GM23248 (cell line): ENCODE results near the gene DHX36. TPM values are rescaled to one million over a fixed set of nuclear protein-coding genes. Genes with fewer than 3 reads are reported as not detected.

Experiments used
- DNase-seq: peaks from one replicate; pipeline ENCODE4 v3.0.0-alpha.2; 2015
- H2AFZ ChIP-seq: fragments of 200-600 bp; sonication (generic); 2 replicates; pipeline ENCODE4 v1.6.1; 2016; ENCODE audit warnings: antibody characterized with exemption
- H3F3A ChIP-seq: fragments of 200-600 bp; sonication (generic); 2 replicates; pipeline ENCODE4 v1.6.1; 2016; ENCODE audit warnings: mild to moderate bottlenecking, antibody characterized with exemption, mixed run types; ENCODE audit not compliant: insufficient read depth
- H3K27ac ChIP-seq: fragments of 200-600 bp; sonication (generic); 2 replicates; pipeline ENCODE4 v1.5.1; 2016; ENCODE audit warnings: mild to moderate bottlenecking
- H3K27me3 ChIP-seq: fragments of 200-600 bp; sonication (generic); replicated peaks from 2 replicates; pipeline ENCODE4 v1.6.1; 2016; ENCODE audit warnings: mild to moderate bottlenecking; ENCODE audit not compliant: insufficient read depth
- H3K36me3 ChIP-seq: fragments of 200-600 bp; sonication (generic); 2 replicates; pipeline ENCODE4 v1.6.1; 2016; ENCODE audit warnings: low read depth, mild to moderate bottlenecking
- H3K4me1 ChIP-seq: fragments of 200-600 bp; sonication (generic); 2 replicates; pipeline ENCODE4 v1.6.1; 2016; ENCODE audit warnings: mild to moderate bottlenecking; ENCODE audit not compliant: insufficient read depth
- H3K4me2 ChIP-seq: fragments of 200-600 bp; sonication (generic); one replicate; pipeline ENCODE4 v1.6.1; 2016; ENCODE audit warnings: mild to moderate bottlenecking; ENCODE audit not compliant: unreplicated experiment
- H3K4me3 ChIP-seq: fragments of 200-600 bp; sonication (generic); 2 replicates; pipeline ENCODE4 v1.5.1; 2016; ENCODE audit warnings: mild to moderate bottlenecking
- H3K79me2 ChIP-seq: fragments of 200-600 bp; sonication (generic); 2 replicates; pipeline ENCODE4 v1.6.1; 2016; ENCODE audit warnings: mild to moderate bottlenecking; ENCODE audit not compliant: insufficient read depth
- H3K9ac ChIP-seq: fragments of 200-600 bp; sonication (generic); 2 replicates; pipeline ENCODE4 v1.6.1; 2016; ENCODE audit warnings: mild to moderate bottlenecking
- H3K9me2 ChIP-seq: fragments of 200-600 bp; sonication (generic); 2 replicates; pipeline ENCODE4 v1.6.1; 2016; ENCODE audit warnings: mixed run types, mild to moderate bottlenecking, moderate library complexity; ENCODE audit not compliant: insufficient read depth
- H3K9me3 ChIP-seq: fragments of 200-600 bp; sonication (generic); one replicate; pipeline ENCODE4 v1.6.1; 2017; ENCODE audit warnings: low read depth
- H4K20me1 ChIP-seq: fragments of 200-600 bp; sonication (generic); 2 replicates; pipeline ENCODE4 v1.6.0; 2016; ENCODE audit not compliant: insufficient read depth
- EZH2 ChIP-seq: fragments of 200-600 bp; sonication (generic); IDR thresholded peaks from 2 replicates; pipeline ENCODE4 v1.6.1; 2018; ENCODE audit warnings: antibody characterized with exemption, mild to moderate bottlenecking; ENCODE audit not compliant: insufficient read depth, poor library complexity, severe bottlenecking
- EZH2phosphoT487 ChIP-seq: fragments of 200-600 bp; sonication (generic); IDR thresholded peaks from 2 replicates; pipeline ENCODE4 v1.6.1; 2018; ENCODE audit warnings: antibody characterized with exemption, moderate library complexity, mild to moderate bottlenecking, low read depth; ENCODE audit not compliant: insufficient read depth
- in situ Hi-C: fragments of 300-500 bp; cut with MboI; formaldehyde crosslinking; loops from 2 replicates; pipeline ENCODE4 v1.15.0; 2020
- polyA plus RNA-seq: library from polyadenylated mRNA; unstranded; fragments of >200 nt; fragmentation: Nextera tagmentation; extraction: Ambion mirVana; gene quantifications from 2 replicates; pipeline ENCODE4 v1.2.1, GENCODE V29; 2016
- small RNA-seq: library from RNA; depleted of rRNA; stranded (forward); fragments of <200 nt; gene quantifications from one replicate; pipeline ENCODE3, GENCODE V24; 2014; ENCODE audit warnings: low read depth, low replicate concordance
- total RNA-seq: library from RNA; depleted of rRNA; stranded (reverse); fragments of >200 nt; shearing (Covaris generic); gene quantifications from 2 replicates; pipeline ENCODE4 v1.2.3, GENCODE V29; 2014; rRNA removed

DHX36 gene
- total and polyA plus RNA-seq, 2 experiments from 2014 or later: 15.8 to 22.5 TPM

- H3K27ac ChIP-seq: no peak overlapping the region
- H3K4me2 ChIP-seq: no peak overlapping the region
- no peaks in the 10 kb centered on the region for H3K36me3 ChIP-seq
- in situ Hi-C loops: no loop called here
- H4K20me1 ChIP-seq: no peaks in the 10 kb centered on the region
- H3K27me3 ChIP-seq: no peaks in the 10 kb centered on the region
- no peak overlapping the region for H3K9ac ChIP-seq
- H3K4me1 ChIP-seq: no peaks in the 10 kb centered on the region
- no peak overlapping the region for H3K4me3 ChIP-seq
- no peaks in the 10 kb centered on the region for H3F3A ChIP-seq
- DNase-seq: no peak
- no peak overlapping the region for H2AFZ ChIP-seq
- no peaks in the 10 kb centered on the region for H3K9me3 ChIP-seq
- no peak for TF ChIP-seq EZH2phosphoT487
- no peak for TF ChIP-seq EZH2
- H3K9me2 ChIP-seq: no peaks in the 10 kb centered on the region
- no peaks in the 10 kb centered on the region for H3K79me2 ChIP-seq
Measured at GRCh38 chr3:154223519-154223918, 100.8 kb downstream of the DHX36 start.

Small RNA genes lying within 50 kb of the gene (small RNA-seq; reads per million reads assigned to genes)
- gene RF01210: not detected

Other genes with a start within 250 kb of the DHX36 start
- 0.63 and 0.65 TPM in 2 replicates for gene ARHGEF26, start 203.1 kb downstream of the DHX36 start, total RNA-seq
- gene ARHGEF26, start 203.1 kb downstream of the DHX36 start, polyA plus RNA-seq: 0.38 and 0.40 TPM in 2 replicates
- gene GPR149, start 105.7 kb upstream of the DHX36 start, total RNA-seq: not detected in 2 replicates
- not detected in 2 replicates for gene GPR149, start 105.7 kb upstream of the DHX36 start, polyA plus RNA-seq